DND-41 (cell line): Measurements from ENCODE around the gene ATF6B.

ENCODE experiments used
- ATAC-seq: fragments of 200-7000 bp; cut with Tn5 transposase; 3 replicates; pipeline ENCODE4 v1.9.1; 2021; ENCODE audit warnings: low read depth; ENCODE audit not compliant: insufficient read depth
- DNase-seq: peaks from one replicate; pipeline ENCODE4 v3.0.0-alpha.2; 2020
- H2AFZ ChIP-seq: 2 replicates; pipeline ENCODE4 v1.6.0; 2012; ENCODE audit warnings: low read depth, low read length
- H3K27ac ChIP-seq: 2 replicates; pipeline ENCODE4 v1.5.1; 2012; ENCODE audit warnings: low read length, inconsistent platforms
- H3K27me3 ChIP-seq: fragments of 200-600 bp; sonication (generic); 2 replicates; pipeline ENCODE4 v1.6.0; 2012; ENCODE audit warnings: low read length, mild to moderate bottlenecking, inconsistent platforms; ENCODE audit not compliant: insufficient read depth, poor library complexity
- H3K36me3 ChIP-seq: 2 replicates; pipeline ENCODE4 v1.5.1; 2012; ENCODE audit warnings: low read length, inconsistent platforms; ENCODE audit not compliant: insufficient read depth
- H3K4me1 ChIP-seq: 2 replicates; pipeline ENCODE4 v1.5.1; 2012; ENCODE audit warnings: mild to moderate bottlenecking, low read length; ENCODE audit not compliant: insufficient read depth
- H3K4me2 ChIP-seq: 2 replicates; pipeline ENCODE4 v1.6.0; 2012; ENCODE audit warnings: mild to moderate bottlenecking, moderate library complexity, low read length, inconsistent platforms; ENCODE audit not compliant: insufficient read depth
- H3K4me3 ChIP-seq, 2 experiments: fragments of 200-600 bp in 1 of 2; shearing (Covaris generic) in 1 of 2; 2 replicates each; pipeline ENCODE4 v1.5.1; 2012 to 2016; ENCODE audit warnings: inconsistent platforms in 2 of 2, low read length in 2 of 2, mild to moderate bottlenecking in 2 of 2, low read depth in 1 of 2, moderate library complexity in 1 of 2
- H3K79me2 ChIP-seq: 2 replicates; pipeline ENCODE4 v1.6.0; 2012; ENCODE audit warnings: low read length, inconsistent platforms; ENCODE audit not compliant: insufficient read depth
- H3K9ac ChIP-seq: 2 replicates; pipeline ENCODE4 v1.6.0; 2012; ENCODE audit warnings: low read depth, mild to moderate bottlenecking, inconsistent platforms, low read length, moderate library complexity
- H3K9me3 ChIP-seq: 2 replicates; pipeline ENCODE4 v1.5.1; 2012; ENCODE audit warnings: low read length, moderate library complexity, mild to moderate bottlenecking, inconsistent platforms; ENCODE audit not compliant: insufficient read depth, severe bottlenecking
- H4K20me1 ChIP-seq: 2 replicates; pipeline ENCODE4 v1.6.0; 2012; ENCODE audit warnings: low read length; ENCODE audit not compliant: insufficient read depth
- CTCF ChIP-seq: IDR thresholded peaks from 2 replicates; pipeline ENCODE4 v1.5.1; 2012; ENCODE audit warnings: borderline replicate concordance, low read length, moderate library complexity, mild to moderate bottlenecking; ENCODE audit not compliant: poor library complexity, severe bottlenecking; ENCODE audit errors: extremely low read depth
- EZH2 ChIP-seq: IDR thresholded peaks from 3 replicates; pipeline ENCODE4 v1.6.1; 2012; ENCODE audit warnings: borderline replicate concordance, low read depth, mild to moderate bottlenecking, moderate library complexity, low read length, inconsistent platforms; ENCODE audit not compliant: severe bottlenecking

Gene ATF6B

DNA sequence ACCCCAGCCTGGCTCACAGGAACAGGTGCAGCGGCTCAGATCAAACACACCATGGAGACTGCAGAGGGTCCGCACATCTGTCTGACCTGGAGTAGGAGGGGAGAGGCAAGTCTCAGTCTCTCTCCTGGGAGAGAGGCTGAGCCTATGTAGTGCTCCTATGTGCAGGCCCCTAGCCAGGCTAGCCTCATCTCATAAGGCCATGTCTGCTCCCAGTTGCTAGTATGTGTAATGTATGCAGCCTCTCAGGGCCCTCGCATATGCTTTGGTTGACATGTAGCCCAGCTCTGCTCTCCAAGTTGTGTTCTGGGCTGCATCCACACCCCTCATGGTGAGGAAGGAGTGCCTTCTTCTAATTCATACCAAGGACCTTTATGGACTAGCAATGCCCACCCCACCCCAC is 30.7 kb downstream of the ATF6B start:
- peaks cover 16% of the 10 kb centered on the region for H3K27me3 ChIP-seq
- H2AFZ ChIP-seq, result no peak overlapping the region
- no peaks in the 10 kb centered on the region for H4K20me1 ChIP-seq
- no peaks in the 10 kb centered on the region for H3K36me3 ChIP-seq
- ATAC-seq (no peak), DNase-seq (no peak)
- no peak overlapping the region for H3K4me2 ChIP-seq
- no peak overlapping the region for H3K4me3 ChIP-seq
- H3K9me3 ChIP-seq, result no peaks in the 10 kb centered on the region
- TF ChIP-seq CTCF, result no peak
- no peak for TF ChIP-seq EZH2
- H3K79me2 ChIP-seq, result no peaks in the 10 kb centered on the region
- no peaks in the 10 kb centered on the region for H3K4me1 ChIP-seq
- H3K9ac ChIP-seq, result no peak overlapping the region
- no peak overlapping the region for H3K27ac ChIP-seq

- no peak overlapping the region for H2AFZ ChIP-seq
- H3K4me2 ChIP-seq, result no peak overlapping the region
- no peak for ATAC-seq
- no peak overlapping the region for H3K27ac ChIP-seq
- no peak overlapping the region for H3K9ac ChIP-seq
- H3K79me2 ChIP-seq, result no peaks in the 10 kb centered on the region
- no peak overlapping the region for H3K4me3 ChIP-seq
- H3K4me1 ChIP-seq, result no peaks in the 10 kb centered on the region
- no peak for DNase-seq
- peaks cover 16% of the 10 kb centered on the region for H3K27me3 ChIP-seq
- no peaks in the 10 kb centered on the region for H3K9me3 ChIP-seq
- no peaks in the 10 kb centered on the region for H4K20me1 ChIP-seq
- no peaks in the 10 kb centered on the region for H3K36me3 ChIP-seq
- TF ChIP-seq EZH2, result no peak
- no peak for TF ChIP-seq CTCF
These were observed 31.4 kb downstream of the ATF6B start for GRCh38 chr6:32096394-32097258.

DNA sequence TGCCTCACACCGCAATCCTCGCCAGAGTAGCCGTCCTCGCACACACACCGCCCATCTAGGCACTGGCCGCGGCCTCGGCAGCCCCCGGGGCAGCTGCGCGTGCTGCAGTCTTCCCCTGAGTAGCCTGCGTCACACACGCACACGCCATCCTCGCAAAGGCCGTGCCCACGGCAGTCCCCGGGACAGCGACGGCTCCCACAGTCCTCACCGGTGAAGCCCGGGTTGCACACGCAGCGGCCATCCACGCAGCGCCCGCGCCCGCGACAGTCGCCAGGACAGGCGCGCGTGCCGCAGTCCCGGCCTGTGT is 32.0 kb downstream of the ATF6B start:
- no peak for DNase-seq
- ATAC-seq, result no peak
- Histone ChIP-seq H3K36me3 (no peaks in the 10 kb centered on the region), H3K9me3 (no peaks in the 10 kb centered on the region), H3K4me1 (no peaks in the 10 kb centered on the region), H3K4me2 (no peak overlapping the region), H3K79me2 (no peaks in the 10 kb centered on the region), H3K9ac (no peak overlapping the region), H3K27ac (no peak overlapping the region), H4K20me1 (no peaks in the 10 kb centered on the region), H3K4me3 (no peak overlapping the region), H2AFZ (no peak overlapping the region), H3K27me3 (peaks cover 16% of the 10 kb centered on the region)
- TF ChIP-seq CTCF (no peak), EZH2 (no peak)
